Astrocyte (in vitro differentiated cells and primary cell): Measurements from ENCODE around the gene MFN2.

Experiments
- EZH2 ChIP-seq: IDR thresholded peaks from 2 replicates; pipeline ENCODE4 v1.6.1; 2012; ENCODE audit warnings: mild to moderate bottlenecking, low read length, inconsistent platforms; ENCODE audit not compliant: insufficient read depth
- TF ChIP-seq, protein P1 (sequence below): IDR thresholded peaks from 2 replicates; pipeline ENCODE4 v1.5.1; 2011; ENCODE audit warnings: low read depth, mild to moderate bottlenecking, inconsistent platforms, low read length, moderate library complexity; ENCODE audit not compliant: insufficient read depth

DNA sequence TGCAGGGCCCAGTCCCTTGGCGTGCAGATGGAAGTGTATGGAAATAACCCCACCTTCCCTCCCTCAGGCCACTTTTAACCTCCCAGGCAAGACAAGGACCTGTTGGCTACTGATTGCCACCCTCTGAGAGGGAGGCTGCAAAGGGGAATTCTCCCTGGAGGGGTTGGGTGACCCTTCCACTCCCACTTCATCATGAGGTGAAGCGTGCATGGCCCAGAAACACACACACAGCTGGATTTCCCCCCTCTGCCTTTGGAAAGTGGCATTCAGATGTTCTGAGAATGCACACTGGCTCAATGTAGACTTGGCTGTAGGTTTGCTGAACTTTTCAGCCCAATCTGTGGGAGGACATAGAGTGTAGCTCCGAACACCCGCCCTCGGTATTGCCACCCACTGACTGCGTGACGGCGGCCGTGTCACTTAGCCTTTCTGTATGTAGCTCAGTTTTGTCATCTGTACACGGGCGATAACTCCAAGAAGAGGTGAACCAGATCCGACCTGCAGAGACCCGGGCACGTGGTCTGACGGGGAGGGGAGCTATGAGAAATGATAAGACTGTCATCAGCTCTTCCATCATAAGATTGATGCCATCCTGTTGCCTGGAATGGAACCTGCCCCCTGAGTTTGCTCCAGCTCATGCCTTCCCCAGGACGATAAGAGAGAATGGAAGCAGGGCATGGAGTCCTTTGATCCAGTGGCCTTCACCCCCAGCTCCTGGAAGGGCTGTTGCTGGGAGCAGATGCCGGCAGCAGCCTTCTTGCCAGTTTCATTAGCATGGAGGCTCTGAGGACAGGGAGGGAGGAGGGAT is 58.3 kb downstream of the MFN2 start:
- TF ChIP-seq, protein P1, sequence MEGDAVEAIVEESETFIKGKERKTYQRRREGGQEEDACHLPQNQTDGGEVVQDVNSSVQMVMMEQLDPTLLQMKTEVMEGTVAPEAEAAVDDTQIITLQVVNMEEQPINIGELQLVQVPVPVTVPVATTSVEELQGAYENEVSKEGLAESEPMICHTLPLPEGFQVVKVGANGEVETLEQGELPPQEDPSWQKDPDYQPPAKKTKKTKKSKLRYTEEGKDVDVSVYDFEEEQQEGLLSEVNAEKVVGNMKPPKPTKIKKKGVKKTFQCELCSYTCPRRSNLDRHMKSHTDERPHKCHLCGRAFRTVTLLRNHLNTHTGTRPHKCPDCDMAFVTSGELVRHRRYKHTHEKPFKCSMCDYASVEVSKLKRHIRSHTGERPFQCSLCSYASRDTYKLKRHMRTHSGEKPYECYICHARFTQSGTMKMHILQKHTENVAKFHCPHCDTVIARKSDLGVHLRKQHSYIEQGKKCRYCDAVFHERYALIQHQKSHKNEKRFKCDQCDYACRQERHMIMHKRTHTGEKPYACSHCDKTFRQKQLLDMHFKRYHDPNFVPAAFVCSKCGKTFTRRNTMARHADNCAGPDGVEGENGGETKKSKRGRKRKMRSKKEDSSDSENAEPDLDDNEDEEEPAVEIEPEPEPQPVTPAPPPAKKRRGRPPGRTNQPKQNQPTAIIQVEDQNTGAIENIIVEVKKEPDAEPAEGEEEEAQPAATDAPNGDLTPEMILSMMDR: no peak
- TF ChIP-seq EZH2: no peak
